22Rv1 (cell line): ENCODE data around the gene KCNQ1.

Experiments used
- CTCF ChIP-seq: fragments of 450-650 bp; IDR thresholded peaks from 2 replicates; pipeline ENCODE4 v1.5.1; 2017; ENCODE audit warnings: mild to moderate bottlenecking
- ZFX ChIP-seq: fragments of 450-650 bp; IDR thresholded peaks from 2 replicates; pipeline ENCODE4 v1.6.1; 2017; ENCODE audit warnings: antibody characterized with exemption, borderline replicate concordance

GRCh38 chr11:2549491-2549875 is 104.7 kb downstream of the KCNQ1 start:
- no peak for TF ChIP-seq CTCF
- no peak for TF ChIP-seq ZFX
